Activated CD4-positive, alpha-beta T cell treated with anti-CD3 and anti-CD28 coated beads, Interleukin-2, amount 50 U/mL, for 4 hours (primary cell): Measurements from ENCODE around the gene PTBP2.

ENCODE experiments used
- DNase-seq, 2 experiments: peaks; one replicate each; pipeline ENCODE4 v3.0.0-alpha.2; 2020

PTBP2 gene

GRCh38 chr1:96721416-96722160, at the start of gene PTBP2:
TSS of gene PTBP2 (plus strand) at chr1:96721784. CDS start at chr1:96721865, 81 bp downstream.
- peak; percentile 75 to 76 for DNase-seq

GRCh38 chr1:96674915-96675314, 46.7 kb upstream of the PTBP2 start:
- DNase-seq: no peak

- DNase-seq: no peak
These were observed 39.5 kb upstream of the PTBP2 start for GRCh38 chr1:96682056-96682455.

- DNase-seq: no peak
These were observed 37.7 kb upstream of the PTBP2 start for GRCh38 chr1:96683931-96684330.

- DNase-seq: no peak
These were observed 36.8 kb upstream of the PTBP2 start for GRCh38 chr1:96684744-96685143.

GRCh38 chr1:96688767-96689166, 32.8 kb upstream of the PTBP2 start:
- no peak for DNase-seq

- no peak for DNase-seq
These were observed 25.6 kb upstream of the PTBP2 start for GRCh38 chr1:96695954-96696353.

GRCh38 chr1:96698342-96698983, 23.1 kb upstream of the PTBP2 start:
- no peak for DNase-seq

GRCh38 chr1:96703186-96703585, 18.4 kb upstream of the PTBP2 start:
- DNase-seq: no peak

- DNase-seq: no peak
These were observed 14.6 kb upstream of the PTBP2 start for GRCh38 chr1:96707023-96707422.

GRCh38 chr1:96708482-96708881, 13.1 kb upstream of the PTBP2 start:
- DNase-seq: no peak

GRCh38 chr1:96710708-96711477, 10.7 kb upstream of the PTBP2 start:
- DNase-seq: no peak

- no peak for DNase-seq
These were observed 7.9 kb upstream of the PTBP2 start for GRCh38 chr1:96713649-96714048.

- DNase-seq: no peak
These were observed 6.7 kb upstream of the PTBP2 start for GRCh38 chr1:96714881-96715280.

GRCh38 chr1:96715482-96715881, 6.1 kb upstream of the PTBP2 start:
- DNase-seq: no peak

GRCh38 chr1:96721053-96721415, 550 bp upstream of the PTBP2 start:
- no peak for DNase-seq

GRCh38 chr1:96722161-96722922, 758 bp downstream of the PTBP2 start:
- peak; percentile 34 for DNase-seq

GRCh38 chr1:96722958-96723357, 1.4 kb downstream of the PTBP2 start:
- DNase-seq: no peak

- DNase-seq: no peak
These were observed 1.8 kb downstream of the PTBP2 start for GRCh38 chr1:96723377-96723776.

- no peak for DNase-seq
These were observed 2.4 kb downstream of the PTBP2 start for GRCh38 chr1:96723936-96724335.

- no peak for DNase-seq
These were observed 6.3 kb downstream of the PTBP2 start for GRCh38 chr1:96727860-96728259.

GRCh38 chr1:96730574-96731298, 9.2 kb downstream of the PTBP2 start:
- DNase-seq: no peak
